HG03025 (cell line): ENCODE measurements around the gene PPP2R5C.
A peak's percentile ranks its signal among the peaks of the same experiment; 100 is the strongest.

Experiments used
- ATAC-seq: cut with Tn5 transposase; IDR thresholded peaks from one replicate; pipeline ENCODE4 v1.9.1; 2021; ENCODE audit warnings: mild to moderate bottlenecking, moderate library complexity; ENCODE audit not compliant: unreplicated experiment, low FRiP score

PPP2R5C gene

DNA sequence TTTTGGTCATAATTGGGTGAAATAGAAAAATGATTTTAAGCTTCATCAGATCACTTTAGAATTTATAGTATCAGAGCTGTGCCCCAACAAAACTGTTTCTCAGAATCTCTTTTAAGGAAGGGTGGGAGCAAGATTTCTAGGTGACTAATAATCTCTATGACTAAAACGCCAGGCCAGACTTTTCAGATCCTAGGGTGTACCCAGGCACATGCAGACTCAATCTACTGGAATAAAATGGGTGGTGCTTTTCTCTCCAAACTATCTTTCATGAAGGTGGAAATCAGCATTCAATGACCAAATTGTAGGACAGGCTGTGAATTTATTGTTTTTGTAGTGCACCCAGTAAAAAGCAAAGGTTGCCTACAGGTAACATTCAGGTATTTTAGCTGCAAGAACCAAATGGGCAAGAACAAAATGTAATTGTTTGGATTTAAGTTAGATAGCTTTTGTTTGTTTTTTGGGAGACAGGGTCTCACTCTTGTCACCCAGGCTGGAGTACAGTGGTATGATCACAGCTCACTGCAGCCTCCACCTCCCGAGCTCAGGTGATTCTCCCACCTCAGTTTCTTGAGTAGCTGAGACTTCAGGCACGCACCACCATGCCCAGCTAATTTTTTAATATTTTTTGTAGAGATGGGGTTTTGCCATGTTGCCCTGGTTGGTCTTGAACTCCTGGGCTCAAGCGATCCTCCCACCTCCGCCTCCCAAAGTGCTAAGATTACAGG lies 49.5 kb downstream of the PPP2R5C start:
- no peak for ATAC-seq

DNA sequence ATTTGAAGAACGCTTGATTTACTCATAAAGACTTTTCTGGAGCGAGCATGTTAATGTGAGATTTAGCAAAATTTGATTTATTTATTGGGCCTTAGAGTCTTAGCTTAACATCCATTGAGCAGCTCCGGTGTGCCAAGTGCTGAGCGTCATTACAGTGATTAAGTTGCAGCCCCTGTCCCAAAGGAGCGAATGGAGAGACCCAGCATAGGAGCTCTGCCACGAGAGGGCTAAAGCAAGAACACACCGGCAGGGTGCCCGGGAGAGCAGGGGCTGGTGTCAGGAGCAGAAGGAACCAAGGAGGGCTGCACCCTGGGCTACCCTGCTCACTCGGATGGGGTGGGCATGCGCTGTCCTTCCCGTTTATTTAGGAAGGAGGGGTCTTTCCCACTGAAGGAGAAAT lies 50.6 kb downstream of the PPP2R5C start:
- no peak for ATAC-seq

DNA sequence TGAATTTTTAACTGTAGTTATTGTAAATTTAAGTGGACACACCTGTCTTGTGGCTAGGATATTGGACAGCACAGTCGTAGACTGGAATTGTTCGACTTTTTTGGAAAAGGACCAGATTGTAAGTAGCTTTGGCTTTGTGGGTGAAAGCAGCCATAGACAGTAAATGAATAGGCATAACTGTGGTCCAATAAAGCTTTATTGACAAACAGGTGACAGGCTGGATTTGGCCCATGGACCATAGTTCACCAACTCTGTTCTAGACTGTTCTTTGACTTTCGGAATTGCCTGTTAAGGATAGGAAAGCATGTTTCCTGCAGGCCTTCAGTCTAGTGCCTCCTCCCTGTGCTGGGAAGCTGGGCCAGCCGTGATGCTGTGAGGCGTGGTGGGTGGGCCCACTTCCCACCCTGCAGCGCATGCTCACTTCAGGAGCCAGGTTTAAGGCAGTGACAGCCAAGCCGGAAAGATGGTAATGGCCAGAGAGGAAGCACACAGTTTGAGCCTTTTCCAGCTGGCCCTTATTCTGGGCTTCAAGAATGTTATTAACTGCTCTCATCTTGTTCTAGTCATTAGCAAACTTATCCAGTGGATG lies 51.8 kb downstream of the PPP2R5C start:
- ATAC-seq, result no peak

DNA sequence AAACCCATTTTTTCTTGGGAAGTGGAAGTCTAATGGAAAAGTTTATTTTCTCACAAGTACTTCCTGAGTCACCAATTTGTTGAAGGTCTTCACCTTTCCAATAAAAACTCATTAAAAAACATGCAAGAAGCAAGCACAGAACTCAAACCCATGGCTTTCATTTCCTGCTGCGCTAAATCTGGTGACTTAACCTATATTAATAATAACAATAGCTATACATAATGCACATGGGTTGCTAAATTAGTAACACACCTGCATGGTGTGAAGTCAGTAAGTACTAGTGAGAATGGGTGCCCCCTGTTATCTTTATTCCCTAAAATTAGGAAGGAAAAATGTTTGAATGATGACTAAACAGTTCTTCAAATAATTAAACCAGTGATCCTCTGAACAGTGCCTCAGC lies 52.3 kb downstream of the PPP2R5C start:
- ATAC-seq, result no peak

- no peak for ATAC-seq
These were observed 53.4 kb downstream of the PPP2R5C start for GRCh38 chr14:101814934-101815333.

DNA sequence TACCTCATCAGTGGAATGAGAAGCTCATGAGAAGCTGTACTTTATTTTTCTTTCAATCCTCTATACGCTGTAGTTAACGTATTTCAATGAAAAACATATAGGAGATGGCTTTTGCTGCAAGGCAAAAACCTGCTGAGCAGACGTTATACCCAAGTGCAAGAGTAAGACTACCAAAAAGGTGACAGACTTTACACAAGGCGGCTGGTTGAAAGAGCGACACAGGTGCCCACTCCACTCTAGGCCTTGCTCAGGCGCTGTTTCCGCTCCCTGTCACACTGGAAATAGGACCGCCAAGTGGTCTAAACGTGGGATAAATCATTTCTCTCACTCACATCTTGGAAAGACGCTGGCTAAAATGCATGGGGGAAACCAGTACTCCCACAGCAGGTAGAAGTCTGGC lies 54.5 kb downstream of the PPP2R5C start:
- ATAC-seq, result no peak

GRCh38 chr14:101817501-101818001 lies 56.0 kb downstream of the PPP2R5C start:
- no peak for ATAC-seq

DNA sequence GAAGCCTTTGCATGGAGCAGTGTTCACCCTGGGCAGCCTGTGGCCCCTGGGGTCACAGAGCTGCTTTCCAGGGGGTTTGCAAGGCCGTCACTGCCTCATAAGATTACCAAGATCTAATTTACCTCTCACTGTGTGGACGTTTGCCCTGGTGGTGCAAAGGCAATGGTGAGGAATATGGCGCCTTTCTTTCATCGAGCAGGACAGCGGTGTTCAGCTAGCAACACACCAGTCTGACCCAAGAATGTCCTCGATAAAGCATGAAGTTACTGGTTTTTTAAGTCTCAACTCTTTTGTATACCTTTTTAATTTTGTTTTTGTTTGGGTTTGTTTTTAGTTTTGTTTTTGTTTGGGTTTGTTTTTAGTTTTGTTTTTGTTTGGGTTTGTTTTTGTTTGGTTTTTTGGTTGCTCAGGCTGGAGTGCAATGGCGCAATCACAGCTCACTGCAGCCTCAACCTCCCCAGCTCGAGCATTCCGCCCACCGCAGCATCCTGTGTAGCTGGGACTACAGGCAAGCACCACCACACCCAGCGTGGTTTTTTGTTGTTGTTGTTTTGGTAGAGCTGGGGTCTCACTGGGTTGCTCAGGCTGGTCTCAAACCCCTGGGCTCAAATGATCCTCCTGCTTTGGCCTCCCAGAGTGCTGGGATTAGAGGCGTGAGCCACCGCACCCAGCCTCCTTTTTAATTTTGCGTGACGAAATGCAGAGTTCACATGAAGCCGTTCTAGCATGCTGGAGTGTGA lies 57.9 kb downstream of the PPP2R5C start:
- ATAC-seq, result no peak

GRCh38 chr14:101820283-101820798 lies 58.8 kb downstream of the PPP2R5C start:
- ATAC-seq, result peak; percentile 33

DNA sequence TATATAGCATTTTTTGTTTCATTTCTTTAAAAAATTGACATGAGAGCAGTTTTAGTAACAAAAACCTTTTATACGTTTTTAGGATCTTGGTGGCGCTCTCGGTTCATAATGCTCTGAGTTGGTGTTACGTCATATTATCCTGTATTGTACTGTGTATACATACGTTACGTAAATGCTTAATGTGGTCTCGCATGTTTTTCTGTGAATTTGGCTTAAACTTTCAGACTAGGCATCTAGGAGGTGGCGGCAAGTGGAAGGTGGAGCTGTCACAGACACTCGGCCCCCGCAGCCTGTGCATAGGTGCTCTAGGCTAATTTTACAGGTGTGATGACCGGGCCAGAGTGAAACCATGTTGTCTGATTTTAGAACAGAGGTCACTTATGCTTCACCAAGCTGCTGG lies 60.0 kb downstream of the PPP2R5C start:
- ATAC-seq, result no peak

DNA sequence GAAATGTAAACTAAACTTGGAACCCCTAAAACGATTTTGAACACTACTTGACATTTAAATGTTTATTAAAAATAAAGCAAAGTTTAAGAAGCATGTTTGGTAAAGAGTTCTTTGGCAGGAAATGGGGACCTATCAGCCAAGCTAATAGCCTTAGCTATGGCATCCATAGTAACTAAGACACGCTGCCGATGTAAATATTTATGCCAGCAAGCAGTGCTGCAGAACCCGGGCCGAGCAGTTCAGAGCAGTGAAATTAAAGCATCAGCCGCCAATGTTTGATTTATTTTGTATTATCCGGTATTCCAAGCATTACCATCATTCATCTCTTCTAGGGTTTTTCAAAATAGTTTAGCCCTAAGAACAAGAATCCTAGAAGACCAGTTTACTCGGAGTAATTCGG lies 61.6 kb downstream of the PPP2R5C start:
- ATAC-seq, result no peak

DNA sequence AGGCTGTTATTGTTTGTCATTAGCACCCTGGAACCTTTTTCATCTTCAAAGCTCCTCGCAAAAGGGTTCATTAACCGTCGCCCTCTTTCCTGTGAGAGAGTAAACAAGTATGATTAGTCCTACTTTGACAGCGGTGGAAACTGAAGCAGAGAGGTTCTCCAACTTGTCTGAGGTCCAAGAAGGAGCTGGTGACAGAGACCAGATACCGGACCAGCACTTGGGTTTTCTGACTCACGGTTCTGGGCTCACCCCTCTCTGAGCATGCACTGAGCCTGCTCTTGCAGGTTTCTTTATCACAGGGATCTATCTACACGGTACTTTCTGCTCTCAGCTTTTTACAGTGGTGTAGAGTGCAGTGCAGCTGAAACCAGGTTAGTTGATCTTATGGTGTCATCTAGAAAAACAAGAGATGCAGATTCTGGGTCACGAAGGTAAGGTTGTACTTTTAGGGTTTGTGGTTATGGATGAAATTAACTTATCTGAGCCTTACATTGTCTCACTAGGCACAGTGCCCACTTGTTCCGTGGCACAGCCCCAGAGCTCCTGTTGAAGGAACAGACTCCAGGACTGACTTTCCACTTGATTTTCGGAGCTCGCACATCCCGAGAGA lies 62.1 kb downstream of the PPP2R5C start:
- peak; percentile 48 for ATAC-seq

GRCh38 chr14:101824339-101824727 lies 62.8 kb downstream of the PPP2R5C start:
- no peak for ATAC-seq

- ATAC-seq, result no peak
These were observed 64.3 kb downstream of the PPP2R5C start for GRCh38 chr14:101825797-101826196.

DNA sequence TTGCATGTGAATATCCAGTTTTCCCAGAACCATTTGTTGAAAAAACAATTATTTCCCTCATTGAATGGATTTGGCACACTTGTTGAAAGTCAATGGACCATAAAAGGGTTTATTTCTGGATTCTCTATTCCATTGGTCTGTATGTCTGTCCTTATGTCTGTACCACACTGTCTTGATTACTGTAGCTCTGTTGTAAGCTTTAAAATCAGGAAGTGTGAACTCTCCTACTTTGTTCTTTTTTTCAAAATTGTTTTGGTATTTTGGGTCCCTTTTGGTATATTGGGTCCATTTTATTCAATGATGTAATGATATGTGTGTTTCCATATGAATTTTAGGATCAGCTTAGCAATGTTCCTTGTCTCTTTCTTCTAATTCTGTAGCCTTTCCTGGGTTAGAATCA lies 64.8 kb downstream of the PPP2R5C start:
- ATAC-seq, result no peak

DNA sequence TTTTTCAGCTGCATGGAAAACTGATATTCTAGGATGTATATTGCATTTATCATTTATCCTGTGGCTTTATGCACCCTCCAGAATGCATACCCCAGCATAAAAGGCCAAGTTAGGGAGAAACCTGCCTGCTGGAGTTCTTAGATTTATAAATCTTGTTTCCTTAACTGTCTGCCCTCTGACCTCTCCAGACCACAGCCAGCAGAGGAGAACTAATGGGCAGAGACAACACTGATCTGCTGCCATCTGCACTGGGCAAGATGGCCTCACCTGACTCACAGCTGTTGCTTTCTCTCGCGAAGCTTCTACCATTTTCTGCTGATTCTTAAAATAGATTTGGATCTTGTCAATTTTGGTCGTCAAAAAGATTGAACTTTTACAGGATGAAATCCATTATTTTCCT lies 65.8 kb downstream of the PPP2R5C start:
- ATAC-seq, result no peak

DNA sequence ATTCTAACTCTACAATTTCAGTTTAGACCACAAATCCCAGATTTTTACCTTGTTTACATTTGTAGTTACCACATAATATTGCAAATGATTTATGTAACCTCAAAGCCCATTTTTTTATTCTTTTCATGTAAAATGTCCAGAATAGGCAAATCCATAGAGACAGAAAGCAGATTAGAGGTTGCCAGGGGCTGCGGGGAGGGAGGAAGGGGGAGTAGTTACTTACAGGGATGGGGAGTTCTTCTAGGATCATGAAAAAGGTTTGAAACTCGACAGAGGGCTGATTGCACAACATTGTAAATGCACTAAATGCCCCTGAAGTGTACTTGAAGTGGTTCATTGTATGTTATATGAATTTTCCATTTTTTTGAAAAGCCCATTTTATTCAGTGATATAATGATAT lies 66.5 kb downstream of the PPP2R5C start:
- ATAC-seq, result no peak

GRCh38 chr14:101830271-101830670 lies 68.8 kb downstream of the PPP2R5C start:
- ATAC-seq, result no peak

DNA sequence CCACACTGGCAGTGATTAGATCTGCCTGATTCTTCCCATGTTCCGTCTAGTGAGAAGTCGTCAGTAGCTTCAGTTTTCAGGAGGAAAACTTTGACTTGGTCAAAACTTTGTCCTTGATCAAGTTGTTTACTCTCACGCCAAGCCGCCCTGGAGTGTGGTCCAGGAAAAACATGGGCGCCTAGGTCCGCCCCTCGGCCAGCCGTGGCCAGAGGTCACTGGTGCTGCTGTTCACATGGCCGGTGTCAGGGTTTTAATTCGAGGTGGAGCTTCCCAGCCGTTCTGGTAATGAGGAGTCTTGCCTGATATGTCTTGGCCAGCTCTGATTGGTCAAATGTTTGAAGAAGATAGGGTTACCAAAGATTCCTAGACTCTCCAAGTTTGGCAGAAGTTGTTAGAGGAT lies 71.5 kb downstream of the PPP2R5C start:
- no peak for ATAC-seq

DNA sequence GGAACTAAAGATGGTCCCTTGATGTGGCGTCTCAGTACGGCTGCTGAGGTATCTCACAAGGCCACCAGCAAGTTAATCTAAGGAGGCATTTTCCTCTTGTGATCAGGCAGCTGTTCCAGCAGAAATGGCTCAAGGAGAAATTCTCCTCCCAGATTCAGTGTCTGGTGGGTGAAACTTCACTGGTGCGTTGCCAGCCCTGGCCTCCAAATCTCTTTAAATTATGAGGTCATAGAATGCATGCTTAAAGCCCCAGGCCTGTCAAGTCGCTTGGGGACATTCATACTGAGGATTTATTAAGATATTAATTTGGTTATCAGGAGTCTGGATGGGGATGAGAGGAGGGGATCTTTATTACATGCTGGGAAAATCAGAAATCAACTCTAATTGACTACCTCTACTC lies 72.9 kb downstream of the PPP2R5C start:
- ATAC-seq, result no peak
